ENCODE measurements around the gene NCAN. TPM values are rescaled to one million over a fixed set of nuclear protein-coding genes. Genes with fewer than 3 reads are reported as not detected.

Gene NCAN
- total and polyA plus RNA-seq, 2 of the 8 experiments (the other 6 are each of a cell fraction or from before 2014, with no cell fraction given) = 2.7 TPM

GRCh38 chr19:19267305-19267704 is 55.5 kb downstream of the NCAN start (continued):
- TF ChIP-seq CHD7 (IDR thresholded peaks at IDR 0.05; ENCODE audit: insufficient replicate concordance, low read length) (no peak), EZH2 (IDR thresholded peaks at IDR 0.05; ENCODE audit: low read depth, low read length, severe bottlenecking) (no peak), TBP (IDR thresholded peaks at IDR 0.05; ENCODE audit: low read depth, low read length) (no peak), JUND (IDR thresholded peaks at IDR 0.05; ENCODE audit: low read length) (no peak), ZNF274 (IDR thresholded peaks at IDR 0.05; ENCODE audit: borderline replicate concordance, extremely low read depth, low read length) (no peak), TAF7 (optimal IDR thresholded peaks at IDR 0.05; ENCODE audit: borderline replicate concordance, low read depth, low read length) (no peak), BRCA1 (IDR thresholded peaks at IDR 0.05; ENCODE audit: low read depth, low read length) (no peak), SRF (IDR thresholded peaks at IDR 0.05; ENCODE audit: low read depth, low read length) (no peak), CEBPB (IDR thresholded peaks at IDR 0.05; ENCODE audit: low read depth, low read length) (no peak), YY1 (IDR thresholded peaks at IDR 0.05; ENCODE audit: low read depth, low read length) (no peak)
- TF ChIP-seq, protein P1, sequence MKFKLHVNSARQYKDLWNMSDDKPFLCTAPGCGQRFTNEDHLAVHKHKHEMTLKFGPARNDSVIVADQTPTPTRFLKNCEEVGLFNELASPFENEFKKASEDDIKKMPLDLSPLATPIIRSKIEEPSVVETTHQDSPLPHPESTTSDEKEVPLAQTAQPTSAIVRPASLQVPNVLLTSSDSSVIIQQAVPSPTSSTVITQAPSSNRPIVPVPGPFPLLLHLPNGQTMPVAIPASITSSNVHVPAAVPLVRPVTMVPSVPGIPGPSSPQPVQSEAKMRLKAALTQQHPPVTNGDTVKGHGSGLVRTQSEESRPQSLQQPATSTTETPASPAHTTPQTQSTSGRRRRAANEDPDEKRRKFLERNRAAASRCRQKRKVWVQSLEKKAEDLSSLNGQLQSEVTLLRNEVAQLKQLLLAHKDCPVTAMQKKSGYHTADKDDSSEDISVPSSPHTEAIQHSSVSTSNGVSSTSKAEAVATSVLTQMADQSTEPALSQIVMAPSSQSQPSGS (IDR thresholded peaks at IDR 0.05; ENCODE audit: low read length) = no peak
